COLO668 (cell line): Measurements from ENCODE around the gene ALDH2.
"Not testable (repeated sequence)": the region's sequence is repeated elsewhere in the genome, so short reads cannot be mapped to it uniquely, and the experiment has no call there.

Experiments
- DNase-seq: peaks from one replicate; lab custom pipeline; 2025; ENCODE audit not compliant: unreplicated experiment; lab: John Stamatoyannopoulos, UW

ALDH2 gene

GRCh38 chr12:111824312-111824711 lies 57.6 kb downstream of the ALDH2 start:
- DNase-seq = not testable (repeated sequence)

- no peak for DNase-seq
Measured at GRCh38 chr12:111825509-111825908, 58.8 kb downstream of the ALDH2 start.

- DNase-seq = no peak
Measured at GRCh38 chr12:111826316-111826715, 59.6 kb downstream of the ALDH2 start.

GRCh38 chr12:111826992-111827391 lies 60.3 kb downstream of the ALDH2 start:
- no peak for DNase-seq

GRCh38 chr12:111827907-111828306 lies 61.2 kb downstream of the ALDH2 start:
- no peak for DNase-seq

GRCh38 chr12:111828338-111828979 lies 61.7 kb downstream of the ALDH2 start:
- DNase-seq = no peak

GRCh38 chr12:111829635-111830034 lies 62.9 kb downstream of the ALDH2 start:
- DNase-seq = not testable (repeated sequence)

GRCh38 chr12:111834740-111835386 lies 68.1 kb downstream of the ALDH2 start:
- not testable (repeated sequence) for DNase-seq

GRCh38 chr12:111835531-111836181 lies 68.9 kb downstream of the ALDH2 start:
- DNase-seq = not testable (repeated sequence)

- DNase-seq = no peak
Measured at GRCh38 chr12:111838353-111838752, 71.6 kb downstream of the ALDH2 start.

GRCh38 chr12:111840807-111841206 lies 74.1 kb downstream of the ALDH2 start:
- DNase-seq = no peak

GRCh38 chr12:111841236-111841749 lies 74.6 kb downstream of the ALDH2 start:
- no peak for DNase-seq

- DNase-seq = peak; percentile 97
Measured at GRCh38 chr12:111841750-111842555, 75.2 kb downstream of the ALDH2 start, which contains the start of gene MAPKAPK5. Gene MAPKAPK5 (plus strand): TSS chr12:111842228. CDS start chr12:111842734, 506 bp downstream.

- peak; percentile 57 for DNase-seq
Measured at GRCh38 chr12:111842556-111843396, 76.0 kb downstream of the ALDH2 start.

- DNase-seq = no peak
Measured at GRCh38 chr12:111846016-111846415, 79.3 kb downstream of the ALDH2 start.

- DNase-seq = no peak
Measured at GRCh38 chr12:111850526-111850925, 83.8 kb downstream of the ALDH2 start.

- no peak for DNase-seq
Measured at GRCh38 chr12:111858186-111858585, 91.5 kb downstream of the ALDH2 start.

GRCh38 chr12:111858778-111859177 lies 92.0 kb downstream of the ALDH2 start:
- DNase-seq = no peak

- no peak for DNase-seq
Measured at GRCh38 chr12:111864913-111865312, 98.2 kb downstream of the ALDH2 start.
